Right hindlimb (tissue), 1 donor: ENCODE measurements around the gene MAPKAP1.
"Not testable (repeated sequence)": the region's sequence is repeated elsewhere in the genome, so short reads cannot be mapped to it uniquely, and the experiment has no call there.

Experiments
- DNase-seq: peaks from one replicate; pipeline ENCODE4 v3.0.0-alpha.2; 2018

The MAPKAP1 gene

GRCh38 chr9:125407432-125407973 lies 299.5 kb downstream of the MAPKAP1 start:
- DNase-seq = no peak

- no peak for DNase-seq
Measured at GRCh38 chr9:125406810-125407087, 300.3 kb downstream of the MAPKAP1 start.

- no peak for DNase-seq
Measured at GRCh38 chr9:125405938-125406809, 300.8 kb downstream of the MAPKAP1 start.

- no peak for DNase-seq
Measured at GRCh38 chr9:125404733-125405132, 302.3 kb downstream of the MAPKAP1 start.

GRCh38 chr9:125400725-125401716 lies 306.0 kb downstream of the MAPKAP1 start:
- no peak for DNase-seq

GRCh38 chr9:125400232-125400631 lies 306.8 kb downstream of the MAPKAP1 start:
- DNase-seq = not testable (repeated sequence)

GRCh38 chr9:125399666-125400065 lies 307.3 kb downstream of the MAPKAP1 start:
- DNase-seq = no peak

- no peak for DNase-seq
Measured at GRCh38 chr9:125399165-125399564, 307.8 kb downstream of the MAPKAP1 start.

- no peak for DNase-seq
Measured at GRCh38 chr9:125398243-125398642, 308.8 kb downstream of the MAPKAP1 start.

- no peak for DNase-seq
Measured at GRCh38 chr9:125397736-125398135, 309.3 kb downstream of the MAPKAP1 start.

- no peak for DNase-seq
Measured at GRCh38 chr9:125396799-125397198, 310.2 kb downstream of the MAPKAP1 start.

GRCh38 chr9:125393426-125393825 lies 313.6 kb downstream of the MAPKAP1 start:
- no peak for DNase-seq

GRCh38 chr9:125391704-125392103 lies 315.3 kb downstream of the MAPKAP1 start:
- no peak for DNase-seq

- no peak for DNase-seq
Measured at GRCh38 chr9:125388978-125389377, 318.0 kb downstream of the MAPKAP1 start.

- DNase-seq = no peak
Measured at GRCh38 chr9:125387861-125388524, 319.0 kb downstream of the MAPKAP1 start.
